Measurements from ENCODE around the gene SMS.

The SMS gene

GRCh38 chrX:21940356-21940829, at the start of gene SMS:
TSS of gene SMS (plus strand) at chrX:21940709. CDS start at chrX:21940825, 116 bp downstream.
- peak; percentile 76 to 85 for DNase-seq (ENCODE audit: low read depth in 1 of 2, low spot score in 1 of 2)
- in situ Hi-C loops (cut with HindIII; ENCODE audit: low pct_unique_long_range_greater_than_20kb, low sequenced_read_pairs), result no loop called here
- TF ChIP-seq JUND (IDR thresholded peaks at IDR 0.05; ENCODE audit: low read depth), result no peak

- no peak for DNase-seq (ENCODE audit: low read depth in 1 of 2, low spot score in 1 of 2)
- TF ChIP-seq JUND (IDR thresholded peaks at IDR 0.05; ENCODE audit: low read depth), result no peak
- in situ Hi-C loops (cut with HindIII; ENCODE audit: low pct_unique_long_range_greater_than_20kb, low sequenced_read_pairs), result no loop called here
Observed at GRCh38 chrX:21905313-21905712, 35.2 kb upstream of the SMS start.

GRCh38 chrX:21905953-21906352, 34.6 kb upstream of the SMS start:
- TF ChIP-seq JUND (IDR thresholded peaks at IDR 0.05; ENCODE audit: low read depth), result no peak
- DNase-seq (ENCODE audit: low read depth in 1 of 2, low spot score in 1 of 2), result no peak
- in situ Hi-C loops (cut with HindIII; ENCODE audit: low pct_unique_long_range_greater_than_20kb, low sequenced_read_pairs), result no loop called here

- no peak for TF ChIP-seq JUND (IDR thresholded peaks at IDR 0.05; ENCODE audit: low read depth)
- DNase-seq (ENCODE audit: low read depth in 1 of 2, low spot score in 1 of 2), result no peak
- in situ Hi-C loops (cut with HindIII; ENCODE audit: low pct_unique_long_range_greater_than_20kb, low sequenced_read_pairs), result no loop called here
Observed at GRCh38 chrX:21907260-21907659, 33.2 kb upstream of the SMS start.

GRCh38 chrX:21911481-21911880, 29.0 kb upstream of the SMS start:
- no peak for TF ChIP-seq JUND (IDR thresholded peaks at IDR 0.05; ENCODE audit: low read depth)
- no peak for DNase-seq (ENCODE audit: low read depth in 1 of 2, low spot score in 1 of 2)
- in situ Hi-C loops (cut with HindIII; ENCODE audit: low pct_unique_long_range_greater_than_20kb, low sequenced_read_pairs), result no loop called here

- in situ Hi-C loops (cut with HindIII; ENCODE audit: low pct_unique_long_range_greater_than_20kb, low sequenced_read_pairs), result no loop called here
- TF ChIP-seq JUND (IDR thresholded peaks at IDR 0.05; ENCODE audit: low read depth), result no peak
Observed at GRCh38 chrX:21912220-21912619, 28.3 kb upstream of the SMS start.

GRCh38 chrX:21912989-21913388, 27.5 kb upstream of the SMS start:
- in situ Hi-C loops (cut with HindIII; ENCODE audit: low pct_unique_long_range_greater_than_20kb, low sequenced_read_pairs), result no loop called here
- TF ChIP-seq JUND (IDR thresholded peaks at IDR 0.05; ENCODE audit: low read depth), result no peak
- no peak for DNase-seq (ENCODE audit: low read depth in 1 of 2, low spot score in 1 of 2)

More at GRCh38 chrX:21912220-21912619, 28.3 kb upstream of the SMS start:
- DNase-seq (ENCODE audit: low read depth in 1 of 2, low spot score in 1 of 2), result no peak

GRCh38 chrX:21926116-21926515, 14.4 kb upstream of the SMS start:
- TF ChIP-seq JUND (IDR thresholded peaks at IDR 0.05; ENCODE audit: low read depth), result no peak
- DNase-seq (ENCODE audit: low read depth in 1 of 2, low spot score in 1 of 2), result no peak
- in situ Hi-C loops (cut with HindIII; ENCODE audit: low pct_unique_long_range_greater_than_20kb, low sequenced_read_pairs), result no loop called here

- no peak for DNase-seq (ENCODE audit: low read depth in 1 of 2, low spot score in 1 of 2)
Observed at GRCh38 chrX:21926527-21927278, 13.8 kb upstream of the SMS start.

GRCh38 chrX:21929209-21929608, 11.3 kb upstream of the SMS start:
- no peak for DNase-seq (ENCODE audit: low read depth in 1 of 2, low spot score in 1 of 2)
- in situ Hi-C loops (cut with HindIII; ENCODE audit: low pct_unique_long_range_greater_than_20kb, low sequenced_read_pairs), result no loop called here

More at GRCh38 chrX:21926527-21927278, 13.8 kb upstream of the SMS start:
- in situ Hi-C loops (cut with HindIII; ENCODE audit: low pct_unique_long_range_greater_than_20kb, low sequenced_read_pairs), result no loop called here
- TF ChIP-seq JUND (IDR thresholded peaks at IDR 0.05; ENCODE audit: low read depth), result no peak

GRCh38 chrX:21930986-21931385, 9.5 kb upstream of the SMS start:
- in situ Hi-C loops (cut with HindIII; ENCODE audit: low pct_unique_long_range_greater_than_20kb, low sequenced_read_pairs), result no loop called here
- no peak for TF ChIP-seq JUND (IDR thresholded peaks at IDR 0.05; ENCODE audit: low read depth)
- DNase-seq (ENCODE audit: low read depth in 1 of 2, low spot score in 1 of 2), result no peak

More at GRCh38 chrX:21929209-21929608, 11.3 kb upstream of the SMS start:
- TF ChIP-seq JUND (IDR thresholded peaks at IDR 0.05; ENCODE audit: low read depth), result no peak

- TF ChIP-seq JUND (IDR thresholded peaks at IDR 0.05; ENCODE audit: low read depth), result no peak
- peak in 1 of 2 experiments; percentile 35 for DNase-seq (ENCODE audit: low read depth in 1 of 2, low spot score in 1 of 2)
- in situ Hi-C loops (cut with HindIII; ENCODE audit: low pct_unique_long_range_greater_than_20kb, low sequenced_read_pairs), result no loop called here
Observed at GRCh38 chrX:21932292-21933002, 8.1 kb upstream of the SMS start.

GRCh38 chrX:21933077-21933476, 7.4 kb upstream of the SMS start:
- no peak for DNase-seq (ENCODE audit: low read depth in 1 of 2, low spot score in 1 of 2)
- in situ Hi-C loops (cut with HindIII; ENCODE audit: low pct_unique_long_range_greater_than_20kb, low sequenced_read_pairs), result no loop called here
- no peak for TF ChIP-seq JUND (IDR thresholded peaks at IDR 0.05; ENCODE audit: low read depth)
